NCI-H2107 treated with DMSO at 0.1 percent for 48 hours (cell line): ENCODE data around the gene CHD1.

ENCODE experiments used
- DNase-seq: peaks from one replicate; lab custom pipeline; 2025; ENCODE audit not compliant: unreplicated experiment; lab: John Stamatoyannopoulos, UW

Gene CHD1

GRCh38 chr5:98816582-98817222 lies 112.1 kb downstream of the CHD1 start:
- DNase-seq, result no peak

GRCh38 chr5:98813755-98814154 lies 115.1 kb downstream of the CHD1 start:
- DNase-seq, result no peak

GRCh38 chr5:98810206-98810605 lies 118.6 kb downstream of the CHD1 start:
- no peak for DNase-seq

- no peak for DNase-seq
These were observed 121.0 kb downstream of the CHD1 start for GRCh38 chr5:98807806-98808205.

- DNase-seq, result no peak
These were observed 123.7 kb downstream of the CHD1 start for GRCh38 chr5:98805070-98805469.

- no peak for DNase-seq
These were observed 124.7 kb downstream of the CHD1 start for GRCh38 chr5:98804066-98804465.
